HG02970 (cell line): ENCODE data around the gene FEN1.

Experiments
- ATAC-seq: cut with Tn5 transposase; IDR thresholded peaks from one replicate; pipeline ENCODE4 v1.9.1; 2021; ENCODE audit warnings: mild to moderate bottlenecking, moderate library complexity, moderate number of reproducible peaks; ENCODE audit not compliant: unreplicated experiment, low FRiP score

FEN1 gene

GRCh38 chr11:61792310-61793082 is at the start of gene FEN1, which contains the start of gene TMEM258:
TSS of gene FEN1 (plus strand) at chr11:61792911. CDS start at chr11:61795362, 2,451 bp downstream.
TSS of gene TMEM258 (minus strand) at chr11:61792599. CDS start at chr11:61792558, 41 bp downstream.
- ATAC-seq: peak; percentile 81

GRCh38 chr11:61743486-61744095 is 49.1 kb upstream of the FEN1 start:
- no peak for ATAC-seq

- no peak for ATAC-seq
Measured at GRCh38 chr11:61744181-61744580, 48.5 kb upstream of the FEN1 start.

GRCh38 chr11:61744609-61745156 is 48.0 kb upstream of the FEN1 start:
- no peak for ATAC-seq

GRCh38 chr11:61745781-61746441 is 46.8 kb upstream of the FEN1 start:
- no peak for ATAC-seq

- no peak for ATAC-seq
Measured at GRCh38 chr11:61746442-61747191, 46.1 kb upstream of the FEN1 start.

- no peak for ATAC-seq
Measured at GRCh38 chr11:61747192-61747966, 45.3 kb upstream of the FEN1 start.

GRCh38 chr11:61747967-61748285 is 44.8 kb upstream of the FEN1 start:
- ATAC-seq: no peak

GRCh38 chr11:61749591-61750217 is 43.0 kb upstream of the FEN1 start:
- no peak for ATAC-seq

GRCh38 chr11:61750631-61751273 is 42.0 kb upstream of the FEN1 start:
- no peak for ATAC-seq

GRCh38 chr11:61751384-61751783 is 41.3 kb upstream of the FEN1 start:
- ATAC-seq: no peak

GRCh38 chr11:61752117-61752924 is 40.4 kb upstream of the FEN1 start, which contains the start of gene MYRF:
TSS of gene MYRF (plus strand) at chr11:61752636. CDS start at chr11:61752745, 109 bp downstream.
- no peak for ATAC-seq

GRCh38 chr11:61752925-61753521 is 39.7 kb upstream of the FEN1 start:
- no peak for ATAC-seq

- no peak for ATAC-seq
Measured at GRCh38 chr11:61753672-61754071, 39.0 kb upstream of the FEN1 start.

GRCh38 chr11:61754534-61755482 is 37.9 kb upstream of the FEN1 start:
- ATAC-seq: no peak

- no peak for ATAC-seq
Measured at GRCh38 chr11:61756147-61756451, 36.6 kb upstream of the FEN1 start.
